ENCODE results near the gene KRTAP5-4.

DNA sequence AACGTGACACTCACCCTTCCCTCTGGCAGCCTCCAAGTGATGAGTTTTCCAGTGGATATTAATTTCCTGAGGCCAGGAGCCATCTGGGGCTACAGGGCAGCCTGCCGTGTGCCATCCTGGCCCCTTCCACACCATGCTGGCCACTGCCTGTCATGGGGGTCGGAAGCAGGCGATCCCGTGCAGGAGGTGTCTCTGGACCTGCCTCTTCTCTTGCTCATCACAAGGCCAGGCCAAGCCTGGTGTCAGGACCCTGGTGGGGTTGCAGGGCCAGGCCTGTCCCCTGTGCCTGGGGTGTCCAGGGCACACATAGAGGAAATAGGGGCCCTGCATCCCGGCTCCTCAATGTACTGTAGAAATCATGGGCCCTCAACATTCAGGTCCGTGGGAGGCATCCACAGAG lies 17.2 kb downstream of the KRTAP5-4 start:
- TF ChIP-seq, protein P1, sequence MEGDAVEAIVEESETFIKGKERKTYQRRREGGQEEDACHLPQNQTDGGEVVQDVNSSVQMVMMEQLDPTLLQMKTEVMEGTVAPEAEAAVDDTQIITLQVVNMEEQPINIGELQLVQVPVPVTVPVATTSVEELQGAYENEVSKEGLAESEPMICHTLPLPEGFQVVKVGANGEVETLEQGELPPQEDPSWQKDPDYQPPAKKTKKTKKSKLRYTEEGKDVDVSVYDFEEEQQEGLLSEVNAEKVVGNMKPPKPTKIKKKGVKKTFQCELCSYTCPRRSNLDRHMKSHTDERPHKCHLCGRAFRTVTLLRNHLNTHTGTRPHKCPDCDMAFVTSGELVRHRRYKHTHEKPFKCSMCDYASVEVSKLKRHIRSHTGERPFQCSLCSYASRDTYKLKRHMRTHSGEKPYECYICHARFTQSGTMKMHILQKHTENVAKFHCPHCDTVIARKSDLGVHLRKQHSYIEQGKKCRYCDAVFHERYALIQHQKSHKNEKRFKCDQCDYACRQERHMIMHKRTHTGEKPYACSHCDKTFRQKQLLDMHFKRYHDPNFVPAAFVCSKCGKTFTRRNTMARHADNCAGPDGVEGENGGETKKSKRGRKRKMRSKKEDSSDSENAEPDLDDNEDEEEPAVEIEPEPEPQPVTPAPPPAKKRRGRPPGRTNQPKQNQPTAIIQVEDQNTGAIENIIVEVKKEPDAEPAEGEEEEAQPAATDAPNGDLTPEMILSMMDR (IDR thresholded peaks at IDR 0.05), result no peak
- TF ChIP-seq POLR2A (IDR thresholded peaks at IDR 0.05), result no peak
